Activated gamma-delta T cell treated with anti-CD3 and anti-CD28 coated beads, Interleukin-2, amount 50 U/mL, for 16 hours (primary cell): Measurements from ENCODE around the gene SPATA31C1.
"Not testable (repeated sequence)": the region's sequence is repeated elsewhere in the genome, so short reads cannot be mapped to it uniquely, and the experiment has no call there.

ENCODE experiments used
- DNase-seq: peaks from one replicate; pipeline ENCODE4 v3.0.0-alpha.2; 2020; ENCODE audit warnings: low read depth

Gene SPATA31C1

DNA sequence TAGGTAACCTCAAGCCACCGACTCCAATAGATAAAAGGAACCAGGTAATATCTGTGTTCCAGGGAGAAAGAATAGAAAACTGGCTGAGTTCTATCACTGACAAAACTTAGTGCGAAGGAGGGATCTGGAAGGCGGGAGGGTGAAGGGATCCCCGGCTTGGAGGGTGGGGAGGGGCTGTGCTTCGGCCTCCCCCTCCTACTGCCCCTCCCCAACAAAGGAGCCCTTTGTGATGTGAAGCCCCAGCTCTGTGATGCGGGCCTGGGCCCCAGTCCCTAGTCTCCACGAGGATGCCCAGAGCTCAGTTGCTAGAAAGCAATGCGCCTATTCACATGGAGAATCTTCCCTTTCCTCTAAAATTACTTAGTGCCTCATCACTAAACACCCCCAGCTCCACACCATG, at the start of gene SPATA31C1:
Gene SPATA31C1 (plus strand): TSS at position 301 of the 400 bp plus-strand sequence.
- not testable (repeated sequence) for DNase-seq

GRCh38 chr9:87868175-87868574, 49.6 kb upstream of the SPATA31C1 start:
- no peak for DNase-seq

GRCh38 chr9:87868635-87869034, 49.1 kb upstream of the SPATA31C1 start:
- DNase-seq, result no peak

DNA sequence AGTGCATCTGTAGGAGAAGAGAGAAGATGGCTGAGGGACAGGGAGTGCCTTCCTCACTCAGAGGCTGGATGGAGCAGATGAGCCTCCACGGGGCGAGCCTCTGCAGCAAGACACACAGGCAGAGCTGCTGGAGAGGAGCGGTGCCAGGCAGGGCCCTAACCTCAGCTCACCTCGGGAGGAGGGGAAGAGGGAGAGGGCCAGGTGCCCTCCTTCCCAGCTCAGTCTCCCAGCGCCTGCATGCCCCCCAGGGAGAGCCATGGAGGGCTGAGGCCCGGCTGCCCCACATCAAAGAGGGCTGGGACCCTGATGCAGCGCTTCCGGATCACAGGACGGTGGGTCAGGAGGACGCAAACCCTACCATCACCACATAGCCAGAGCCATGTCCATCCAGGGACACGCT, 48.7 kb upstream of the SPATA31C1 start:
- no peak for DNase-seq

- no peak for DNase-seq
These were observed 46.2 kb upstream of the SPATA31C1 start for GRCh38 chr9:87871425-87872078.

DNA sequence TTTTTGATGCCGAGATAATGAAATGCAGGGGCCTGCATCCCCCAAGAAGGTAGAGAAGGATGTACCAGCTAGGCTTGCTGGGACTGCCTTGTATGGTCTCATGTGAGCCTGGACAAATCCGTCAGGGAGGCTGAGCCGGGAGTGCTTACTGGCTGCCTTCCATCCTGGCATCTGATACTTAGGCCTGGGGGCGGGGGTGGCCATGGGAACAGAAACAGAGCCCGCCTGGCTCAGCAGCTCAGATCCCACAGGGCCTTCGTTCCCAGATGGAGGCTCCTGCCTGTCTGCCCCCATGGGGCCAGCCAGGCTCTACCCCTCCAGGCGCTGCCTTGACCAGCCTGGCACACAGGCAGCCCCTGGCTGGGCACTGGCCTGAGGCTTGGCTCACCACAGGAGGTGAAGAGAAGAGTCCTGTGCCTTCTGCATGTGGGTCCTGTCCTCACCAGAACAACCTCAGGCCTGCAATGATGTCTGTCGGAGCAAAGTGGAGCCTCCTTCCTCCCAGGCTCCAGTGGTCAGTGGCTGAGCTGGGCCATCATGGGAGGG, 45.6 kb upstream of the SPATA31C1 start:
- DNase-seq, result no peak

DNA sequence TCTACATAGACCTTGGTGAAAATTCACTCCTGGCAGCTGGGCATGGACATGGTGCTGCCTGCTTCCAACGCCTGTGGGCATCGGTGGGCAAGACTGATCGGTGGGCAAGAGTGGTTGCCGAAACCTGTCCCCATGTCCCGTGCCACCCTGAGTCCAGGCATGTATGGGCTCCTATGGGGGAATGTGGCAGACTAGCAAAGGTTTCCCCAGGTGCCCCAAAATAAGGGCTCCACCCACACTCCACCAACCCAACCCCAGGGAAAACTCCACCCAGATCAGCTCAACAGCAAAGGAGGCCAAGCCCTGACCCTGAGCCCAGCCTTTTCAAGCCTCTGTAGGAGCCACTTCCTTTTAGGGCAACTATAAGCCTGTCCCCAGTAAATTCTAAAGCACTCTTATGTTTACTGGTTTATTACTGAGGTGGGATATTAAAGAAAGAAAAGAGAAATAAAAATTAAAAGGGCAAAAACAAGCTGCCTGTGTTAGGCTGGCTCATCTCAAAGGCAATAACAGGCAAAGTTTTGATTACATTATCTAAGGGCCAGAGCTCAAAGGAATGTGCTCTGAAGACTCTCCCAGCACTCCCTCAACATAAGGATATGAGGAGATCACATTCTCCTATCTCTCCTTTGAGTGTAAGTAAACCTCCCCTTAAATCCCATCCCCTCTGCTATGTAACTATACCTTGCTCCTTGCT, 44.0 kb upstream of the SPATA31C1 start:
- DNase-seq, result no peak

DNA sequence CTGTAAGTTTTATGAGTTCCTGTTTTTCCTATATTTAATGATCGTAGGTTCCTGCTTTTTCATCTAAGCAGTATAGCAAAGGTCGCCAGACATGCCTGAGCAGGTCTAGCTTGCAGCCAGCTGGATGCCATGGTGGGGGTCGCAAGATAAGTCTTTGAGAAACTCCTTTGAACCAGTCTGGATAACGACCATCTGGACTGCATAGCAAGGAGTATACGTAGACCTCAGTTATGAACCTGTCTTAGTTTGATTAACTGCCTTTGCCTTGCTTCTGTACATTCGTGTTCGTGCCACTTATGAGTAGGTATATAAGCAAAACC, 43.5 kb upstream of the SPATA31C1 start:
- no peak for DNase-seq

GRCh38 chr9:87875060-87875459, 42.7 kb upstream of the SPATA31C1 start:
- DNase-seq, result no peak

DNA sequence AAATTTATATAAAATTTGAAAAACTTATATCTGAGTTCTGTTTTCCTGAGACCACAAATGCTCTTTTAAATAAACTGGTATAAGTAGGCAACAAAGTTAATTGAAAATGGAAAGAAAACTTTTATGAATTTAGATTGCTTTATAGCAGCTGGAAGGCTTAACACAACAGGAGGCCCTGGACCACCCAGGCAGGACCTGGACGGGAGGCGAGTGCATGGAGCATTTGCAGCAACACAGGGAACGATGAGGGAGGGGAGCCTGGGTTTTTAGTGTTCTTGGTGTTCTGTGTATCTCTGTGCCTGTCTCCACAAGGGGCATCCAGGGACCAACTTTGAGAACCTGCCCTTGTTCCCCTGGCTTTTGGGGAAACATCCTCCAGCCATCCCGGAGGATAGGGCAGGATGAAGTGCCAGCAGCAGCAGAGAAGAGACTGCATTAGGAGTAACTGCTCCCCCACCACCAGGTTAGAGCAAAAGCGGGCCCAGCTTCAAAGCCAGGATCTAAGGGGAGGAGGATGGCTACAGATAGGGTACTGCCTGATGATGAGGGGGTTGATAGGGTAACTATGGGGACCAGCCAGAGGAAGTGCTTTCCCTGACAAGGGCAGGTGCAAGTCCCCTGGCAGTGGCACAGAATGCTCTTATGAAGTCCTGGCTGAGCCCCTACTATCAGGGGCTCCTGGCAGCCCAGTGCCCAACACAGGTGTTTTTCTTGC, 41.8 kb upstream of the SPATA31C1 start:
- no peak for DNase-seq

- no peak for DNase-seq
These were observed 41.1 kb upstream of the SPATA31C1 start for GRCh38 chr9:87876708-87877107.

DNA sequence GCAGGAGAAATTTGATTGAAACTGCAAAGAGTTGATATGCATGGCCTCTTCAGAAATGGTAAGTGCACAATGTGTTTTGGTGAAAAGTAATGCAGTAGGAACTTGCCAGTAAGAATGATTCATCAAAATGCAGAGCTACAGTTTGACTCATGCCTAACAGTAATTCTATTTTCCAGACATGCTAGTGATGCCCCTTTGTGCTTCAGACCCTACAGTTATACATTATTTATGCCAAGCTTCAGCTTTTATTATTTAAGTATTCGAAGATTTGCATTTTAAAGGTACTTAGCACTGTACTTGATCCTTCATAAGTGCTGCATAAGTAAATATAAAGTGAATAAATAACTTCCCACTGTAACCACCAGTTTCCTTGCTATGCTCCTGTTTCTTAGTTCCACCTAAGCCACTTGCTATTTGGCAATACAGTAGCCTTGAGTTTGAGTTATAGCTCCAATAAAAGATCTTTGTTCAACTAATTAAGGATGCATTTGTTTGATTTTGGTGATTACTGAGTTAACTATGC, 38.7 kb upstream of the SPATA31C1 start:
- no peak for DNase-seq

GRCh38 chr9:87880116-87880515, 37.6 kb upstream of the SPATA31C1 start:
- no peak for DNase-seq

- no peak for DNase-seq
These were observed 37.1 kb upstream of the SPATA31C1 start for GRCh38 chr9:87880683-87881082.

- DNase-seq, result no peak
These were observed 35.1 kb upstream of the SPATA31C1 start, which contains the start of gene SPATA31E1 for GRCh38 chr9:87882627-87883026. SPATA31E1 (plus strand) TSS chr9:87882877; CDS start chr9:87882892, 15 bp downstream.

DNA sequence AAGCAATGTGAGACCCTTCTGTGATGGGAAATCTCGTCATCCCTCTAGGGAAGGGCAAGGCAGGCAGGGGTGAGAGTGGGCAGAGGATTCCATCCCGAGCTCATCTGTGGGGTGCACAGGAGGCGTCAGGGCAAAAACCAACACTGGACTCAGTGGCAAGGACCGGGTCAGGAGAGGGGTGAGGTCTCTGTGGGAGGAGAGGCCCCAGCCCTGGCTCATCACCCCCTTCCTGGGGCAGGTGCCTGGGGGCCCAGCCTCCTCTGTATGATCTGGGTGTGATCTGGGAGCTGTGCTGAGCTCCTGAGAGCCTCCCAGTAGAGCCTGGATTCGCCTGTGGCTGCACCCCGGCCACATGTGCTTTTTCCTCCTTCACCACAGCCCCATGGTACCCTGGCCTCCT, 34.5 kb upstream of the SPATA31C1 start:
- DNase-seq, result no peak

- no peak for DNase-seq
These were observed 33.8 kb upstream of the SPATA31C1 start for GRCh38 chr9:87883990-87884389.

- no peak for DNase-seq
These were observed 32.9 kb upstream of the SPATA31C1 start for GRCh38 chr9:87884578-87885459.

GRCh38 chr9:87885484-87886189, 32.1 kb upstream of the SPATA31C1 start:
- DNase-seq, result no peak

DNA sequence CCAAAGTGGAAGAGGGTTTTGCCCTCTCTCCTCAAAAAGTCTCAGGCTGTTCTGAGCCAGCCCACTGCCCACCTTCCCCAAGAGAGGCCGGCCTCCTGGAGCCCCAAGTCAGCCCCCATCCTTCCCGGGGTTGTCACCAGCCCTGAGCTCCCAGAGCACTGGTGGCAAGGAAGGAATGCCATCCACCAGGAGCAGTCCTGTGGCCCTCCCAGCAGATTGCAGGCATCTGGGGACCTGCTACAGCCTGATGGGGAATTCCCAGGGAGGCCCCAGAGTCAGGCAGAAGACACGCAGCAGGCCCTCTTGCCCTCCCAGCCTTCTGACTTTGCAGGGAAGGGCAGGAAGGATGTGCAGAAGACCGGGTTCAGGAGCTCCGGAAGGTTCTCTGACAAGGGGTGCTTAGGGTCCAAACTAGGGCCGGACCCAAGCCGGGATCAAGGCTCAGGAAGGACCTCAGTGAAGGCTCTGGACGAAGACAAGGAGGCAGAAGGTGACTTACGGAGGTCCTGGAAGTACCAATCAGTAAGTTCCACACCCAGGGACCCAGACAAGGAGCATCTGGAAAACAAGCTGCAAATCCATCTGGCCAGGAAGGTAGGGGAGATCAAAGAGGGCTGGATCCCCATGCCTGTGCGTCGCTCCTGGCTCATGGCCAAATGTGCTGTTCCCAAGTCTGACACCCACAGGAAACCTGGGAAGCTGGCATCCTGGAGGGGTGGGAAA, 31.4 kb upstream of the SPATA31C1 start:
- no peak for DNase-seq
